Left renal pelvis (tissue), 4 donors: ENCODE results near the gene PKD2L2. TPM values are rescaled to one million over a fixed set of nuclear protein-coding genes. Genes with fewer than 3 reads are reported as not detected.

Experiments used
- DNase-seq, 4 donors: peaks; one replicate each; pipeline ENCODE4 v3.0.0-alpha.2; 2013; ENCODE audit warnings: low read depth in 4 of 4, low spot score in 3 of 4
- polyA plus RNA-seq, 4 donors: library from polyadenylated mRNA; unstranded; fragments of 120-200 nt; gene quantifications; one replicate each; pipeline ENCODE4 v1.2.1, GENCODE V29; 2013; ENCODE audit not compliant: insufficient read length in 4 of 4

Gene PKD2L2
- polyA plus RNA-seq, 4 donors, result 0.20 to 0.50 (median 0.37) TPM

GRCh38 chr5:137880313-137880712 is 8.9 kb upstream of the PKD2L2 start:
- no peak for DNase-seq

GRCh38 chr5:137887831-137888230 is 1.4 kb upstream of the PKD2L2 start:
- no peak for DNase-seq

- no peak for DNase-seq
Observed at GRCh38 chr5:137888466-137888862, 793 bp upstream of the PKD2L2 start.

GRCh38 chr5:137890845-137891244 is 1.6 kb downstream of the PKD2L2 start:
- DNase-seq, result no peak

- no peak for DNase-seq
Observed at GRCh38 chr5:137891849-137892248, 2.6 kb downstream of the PKD2L2 start.

- DNase-seq, result no peak
Observed at GRCh38 chr5:137894586-137894985, 5.3 kb downstream of the PKD2L2 start.

- no peak for DNase-seq
Observed at GRCh38 chr5:137896560-137896959, 7.3 kb downstream of the PKD2L2 start.

- DNase-seq, result no peak
Observed at GRCh38 chr5:137899493-137899892, 10.2 kb downstream of the PKD2L2 start.

GRCh38 chr5:137901011-137901817 is 12.0 kb downstream of the PKD2L2 start:
- DNase-seq, result no peak

- no peak for DNase-seq
Observed at GRCh38 chr5:137902408-137903133, 13.3 kb downstream of the PKD2L2 start.

- no peak for DNase-seq
Observed at GRCh38 chr5:137914758-137915157, 25.5 kb downstream of the PKD2L2 start.

- no peak for DNase-seq
Observed at GRCh38 chr5:137916923-137917322, 27.7 kb downstream of the PKD2L2 start.

GRCh38 chr5:137921931-137922330 is 32.7 kb downstream of the PKD2L2 start:
- no peak for DNase-seq

GRCh38 chr5:137923856-137924255 is 34.6 kb downstream of the PKD2L2 start:
- DNase-seq, result no peak

GRCh38 chr5:137932800-137933199 is 43.5 kb downstream of the PKD2L2 start:
- no peak for DNase-seq

GRCh38 chr5:137933491-137933911 is 44.2 kb downstream of the PKD2L2 start:
- no peak for DNase-seq

GRCh38 chr5:137935190-137935589 is 45.9 kb downstream of the PKD2L2 start:
- DNase-seq, result no peak

GRCh38 chr5:137935694-137936093 is 46.4 kb downstream of the PKD2L2 start:
- no peak for DNase-seq

GRCh38 chr5:137937994-137938750 is 48.9 kb downstream of the PKD2L2 start:
- no peak for DNase-seq

GRCh38 chr5:137938751-137939143 is 49.5 kb downstream of the PKD2L2 start:
- no peak for DNase-seq

GRCh38 chr5:137939331-137939730 is 50.1 kb downstream of the PKD2L2 start:
- no peak for DNase-seq
